Prostate gland (tissue), 2 donors: Measurements from ENCODE around the gene ESR1. TPM values are rescaled to one million over a fixed set of nuclear protein-coding genes. Genes with fewer than 3 reads are reported as not detected.
"Not testable (repeated sequence)": the region's sequence is repeated elsewhere in the genome, so short reads cannot be mapped to it uniquely, and the experiment has no call there.

Experiments used
- DNase-seq: peaks from one replicate; pipeline ENCODE4 v3.0.0-alpha.2; 2019; ENCODE audit warnings: low spot score
- H3K27ac ChIP-seq, 2 donors: fragments of 200-600 bp; sonication (generic); 2 replicates each; pipeline ENCODE4 v1.5.1; 2017 to 2019
- H3K27me3 ChIP-seq: fragments of 200-600 bp; sonication (generic); replicated peaks from 2 replicates; pipeline ENCODE4 v1.5.1; 2019; ENCODE audit not compliant: insufficient read depth
- H3K36me3 ChIP-seq, 2 donors: fragments of 200-600 bp; sonication (generic); 1 replicate in 1 of 2; 2 replicates in 1 of 2; pipeline versions ENCODE4 v1.5.1 to v1.8.1; 2017 to 2019
- H3K4me1 ChIP-seq: fragments of 200-600 bp; sonication (generic); replicated peaks from 2 replicates; pipeline ENCODE4 v1.5.1; 2019
- H3K4me3 ChIP-seq, 2 donors: fragments of 200-600 bp; sonication (generic); 2 replicates each; pipeline ENCODE4 v1.5.1; 2017 to 2019
- H3K9me3 ChIP-seq: fragments of 200-600 bp; sonication (generic); 2 replicates; pipeline ENCODE4 v1.5.1; 2017
- CTCF ChIP-seq, 4 experiments: fragments of 200-600 bp in 2 of 4; fragments of 450-650 bp in 2 of 4; sonication (generic) in 2 of 4; IDR thresholded peaks; 1 replicate in 3 of 4; 2 replicates in 1 of 4; pipeline ENCODE4 v1.5.1; 2016 to 2019; ENCODE audit warnings: antibody characterized with exemption in 4 of 4, mild to moderate bottlenecking in 2 of 4, moderate library complexity in 2 of 4
- POLR2A ChIP-seq: fragments of 450-650 bp; IDR thresholded peaks from one replicate; pipeline ENCODE4 v1.6.1; 2016; ENCODE audit warnings: antibody characterized with exemption, mild to moderate bottlenecking
- POLR2AphosphoS5 ChIP-seq: sonication (generic); formaldehyde crosslinking; IDR thresholded peaks from one replicate; pipeline ENCODE4 v1.6.1; 2017; ENCODE audit warnings: antibody characterized with exemption
- WGBS: methylation state at CpG from one replicate; pipeline ENCODE4 v1.1.5; 2018; 5-methylcytosine and 5-hydroxymethylcytosine counted together
- intact Hi-C: fragments of 100-400 bp; cut with DNase I; formaldehyde crosslinking; loops from one replicate; pipeline ENCODE4 v1.14.2; 2022
- total RNA-seq, 2 donors: library from RNA; depleted of rRNA; stranded (reverse); fragments of >200 nt; gene quantifications; one replicate each; pipeline ENCODE4 v1.1.0, GENCODE V29; 2016

Gene ESR1
- total RNA-seq, 2 donors from 2014 or later, result 2.3 to 5.6 TPM

DNA sequence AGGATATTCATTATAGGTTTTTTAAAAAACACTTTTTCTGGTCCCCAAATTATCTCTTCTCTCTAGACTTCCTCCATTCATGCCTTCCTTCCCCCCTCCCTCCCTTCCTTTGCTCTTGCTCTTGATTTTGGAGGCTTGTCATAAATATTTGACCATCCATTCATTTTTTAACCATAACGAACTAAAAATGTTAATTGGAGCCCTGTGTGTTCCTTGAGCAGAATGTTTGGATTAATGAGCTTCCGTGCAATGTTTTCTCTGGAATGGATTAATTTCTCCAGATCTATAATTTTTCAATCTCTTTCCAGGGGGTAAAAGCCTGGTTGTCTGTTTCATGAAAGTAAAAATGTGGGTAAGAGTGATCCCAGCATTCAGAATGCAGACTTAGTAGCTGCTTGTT lies 155.5 kb downstream of the ESR1 start:
- Histone ChIP-seq H3K36me3 (no peaks in the 10 kb centered on the region), H3K27ac (no peak overlapping the region), H3K9me3 (no peaks in the 10 kb centered on the region), H3K27me3 (no peaks in the 10 kb centered on the region), H3K4me1 (no peaks in the 10 kb centered on the region), H3K4me3 (no peak overlapping the region)
- no peak for DNase-seq
- intact Hi-C loops, result no loop called here
- TF ChIP-seq CTCF (IDR thresholded peaks at IDR 0.05) (no peak), POLR2AphosphoS5 (no peak), POLR2A (no peak)
- 40% methylated on average over 2 of the region's 2 CpGs for WGBS

GRCh38 chr6:151964412-151964811 lies 156.9 kb downstream of the ESR1 start:
- H3K27ac ChIP-seq, H3K27me3 ChIP-seq, DNase-seq, H3K4me1 ChIP-seq, H3K9me3 ChIP-seq, H3K4me3 ChIP-seq, intact Hi-C loops, H3K36me3 ChIP-seq: not testable (repeated sequence)
- 93% methylated on average over 4 of the region's 4 CpGs for WGBS

DNA sequence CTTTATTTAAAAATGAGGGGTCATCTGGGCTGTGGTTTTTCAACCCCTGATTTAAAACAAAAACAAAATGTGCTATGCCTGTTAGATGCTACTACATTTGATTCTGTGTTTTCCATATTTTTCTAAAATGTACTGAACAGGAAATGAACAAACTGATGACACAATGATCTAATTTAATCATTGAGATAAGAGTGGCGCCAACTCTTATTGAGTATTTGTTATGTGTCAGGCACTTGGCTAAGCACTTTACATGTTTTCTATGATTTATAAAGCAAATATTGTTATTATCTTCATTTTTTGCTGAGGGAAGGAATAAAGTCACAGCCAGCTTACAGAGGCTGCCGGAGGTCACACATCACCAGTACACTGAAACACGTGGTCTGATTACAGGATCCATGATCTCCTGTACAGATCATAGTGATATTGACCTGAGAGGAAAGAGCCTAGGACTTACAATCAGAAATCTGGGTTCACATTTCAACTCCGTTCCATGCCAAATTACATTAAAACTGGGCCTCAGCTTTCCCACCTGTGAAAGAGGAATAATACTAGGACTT lies 166.7 kb downstream of the ESR1 start:
- no peaks in the 10 kb centered on the region for H3K27me3 ChIP-seq
- H3K4me3 ChIP-seq, result no peak overlapping the region
- H3K36me3 ChIP-seq, result no peaks in the 10 kb centered on the region
- intact Hi-C loops, result no loop called here
- DNase-seq, result no peak
- no peaks in the 10 kb centered on the region for H3K9me3 ChIP-seq
- 91% methylated on average over 4 of the region's 4 CpGs for WGBS
- TF ChIP-seq CTCF (IDR thresholded peaks at IDR 0.05), result no peak
- TF ChIP-seq POLR2AphosphoS5, result no peak
- no peak for TF ChIP-seq POLR2A
- H3K4me1 ChIP-seq, result no peaks in the 10 kb centered on the region
- H3K27ac ChIP-seq, result no peak overlapping the region

GRCh38 chr6:151975795-151976194 lies 168.3 kb downstream of the ESR1 start:
- Histone ChIP-seq H3K9me3 (no peaks in the 10 kb centered on the region), H3K36me3 (no peaks in the 10 kb centered on the region), H3K27me3 (no peaks in the 10 kb centered on the region), H3K4me1 (no peaks in the 10 kb centered on the region), H3K27ac (no peak overlapping the region), H3K4me3 (no peak overlapping the region)
- TF ChIP-seq POLR2A (no peak), CTCF (IDR thresholded peaks at IDR 0.05) (no peak), POLR2AphosphoS5 (no peak)
- DNase-seq, result no peak
- 71% methylated on average over 1 of the region's 1 CpG for WGBS
- intact Hi-C loops, result no loop called here

DNA sequence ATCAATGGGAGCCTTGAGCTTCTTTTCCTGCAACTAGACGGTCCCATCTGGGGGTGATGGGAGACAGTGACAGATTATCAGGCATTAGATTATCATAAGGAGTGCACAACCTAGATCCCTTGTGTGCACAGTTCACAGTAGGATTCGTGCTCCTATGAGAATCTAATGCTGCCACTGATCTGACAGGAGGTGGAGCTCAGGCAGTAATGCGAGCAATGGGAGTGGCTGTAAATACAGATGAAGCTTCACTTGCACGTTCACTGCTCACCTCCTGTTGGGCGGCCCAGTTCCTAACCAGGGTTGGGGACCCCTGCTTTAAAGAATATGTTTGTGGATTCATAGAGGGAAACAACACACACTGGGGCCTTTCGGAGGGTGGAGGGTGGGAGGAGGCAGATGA lies 180.7 kb downstream of the ESR1 start:
- intact Hi-C loops, H3K4me1 ChIP-seq: not testable (repeated sequence)
- 45% methylated on average over 6 of the region's 6 CpGs for WGBS

GRCh38 chr6:151992091-151992490 lies 184.6 kb downstream of the ESR1 start:
- H3K36me3 ChIP-seq, result no peaks in the 10 kb centered on the region
- WGBS, result 86% methylated on average over 5 of the region's 5 CpGs
- TF ChIP-seq CTCF (IDR thresholded peaks at IDR 0.05) (no peak), POLR2A (no peak), POLR2AphosphoS5 (no peak)
- intact Hi-C loops, result no loop called here
- no peak overlapping the region for H3K4me3 ChIP-seq
- no peaks in the 10 kb centered on the region for H3K27me3 ChIP-seq
- no peaks in the 10 kb centered on the region for H3K9me3 ChIP-seq
- H3K4me1 ChIP-seq, result no peaks in the 10 kb centered on the region
- H3K27ac ChIP-seq, result no peak overlapping the region
- DNase-seq, result no peak

More for the DNA sequence above, 180.7 kb downstream of the ESR1 start:
- not testable (repeated sequence) for DNase-seq, H3K36me3 ChIP-seq, H3K27me3 ChIP-seq, H3K4me3 ChIP-seq, H3K27ac ChIP-seq, H3K9me3 ChIP-seq
